SK-N-SH (cell line): ENCODE measurements around the gene CERS1. TPM values are rescaled to one million over a fixed set of nuclear protein-coding genes. Genes with fewer than 3 reads are reported as not detected.

Source experiments
- CTCF ChIA-PET: fragments of 300-600, 350-600 bp; formaldehyde crosslinking; extraction: SDS; loops from one replicate; lab custom pipeline; 2021; lab: Yijun Ruan, JAX
- POLR2A ChIA-PET: fragments of 350-600 bp; sonication (Branson Sonifier 250); formaldehyde crosslinking; extraction: SDS; loops from one replicate; lab custom pipeline; 2020; ENCODE audit warnings: antibody characterized with exemption, inconsistent platforms; lab: Yijun Ruan, JAX
- DNase-seq: peaks from one replicate; pipeline ENCODE4 v3.0.0; 2012
- H2AFZ ChIP-seq: fragments of 200-600 bp; sonication (generic); 2 replicates; pipeline ENCODE4 v1.8.1; 2016; ENCODE audit warnings: antibody characterized with exemption, mild to moderate bottlenecking, low read depth
- H3F3A ChIP-seq: fragments of 200-600 bp; sonication (generic); replicated peaks from 2 replicates; pipeline ENCODE3; 2016; ENCODE audit warnings: antibody characterized with exemption, mild to moderate bottlenecking; ENCODE audit not compliant: insufficient read depth
- H3K27ac ChIP-seq, 2 experiments: fragments of 200-500 bp in 1 of 2; fragments of 200-600 bp in 1 of 2; sonication (Bioruptor generic) in 1 of 2; sonication (generic), shearing (Covaris generic) in 1 of 2; 2 replicates each; pipeline versions ENCODE4 v1.5.1 to v1.6.1; 2014 to 2016; ENCODE audit warnings: low read depth in 2 of 2, inconsistent platforms in 1 of 2, low read length in 1 of 2, mild to moderate bottlenecking in 1 of 2, mixed read lengths in 1 of 2
- H3K27me3 ChIP-seq: fragments of 200-600 bp; sonication (generic), shearing (Covaris generic); 2 replicates; pipeline ENCODE4 v1.6.1; 2016; ENCODE audit warnings: mixed run types; ENCODE audit not compliant: insufficient read depth
- H3K36me3 ChIP-seq, 2 experiments: fragments of 200-500 bp in 1 of 2; fragments of 200-600 bp in 1 of 2; sonication (Bioruptor generic) in 1 of 2; sonication (generic) in 1 of 2; replicated peaks in 1 of 2; 2 replicates each; pipeline versions ENCODE3 to v1.5.1; 2014 to 2016; ENCODE audit warnings: low read length in 1 of 2, mild to moderate bottlenecking in 1 of 2; ENCODE audit not compliant: insufficient read depth in 2 of 2, control insufficient read depth in 1 of 2
- H3K4me1 ChIP-seq, 2 experiments: fragments of 200-500 bp in 1 of 2; fragments of 200-600 bp in 1 of 2; sonication (Bioruptor generic) in 1 of 2; sonication (generic), shearing (Covaris generic) in 1 of 2; 2 replicates each; pipeline versions ENCODE4 v1.5.1 to v1.6.1; 2014 to 2016; ENCODE audit warnings: low read depth in 1 of 2, low read length in 1 of 2, mixed run types in 1 of 2; ENCODE audit not compliant: insufficient read depth in 2 of 2, control insufficient read depth in 1 of 2
- H3K4me2 ChIP-seq: fragments of 200-600 bp; sonication (generic), shearing (Covaris generic); 2 replicates; pipeline ENCODE4 v1.6.1; 2017; ENCODE audit warnings: mixed run types
- H3K4me3 ChIP-seq, 2 experiments: fragments of 200-500 bp in 1 of 2; fragments of 200-600 bp in 1 of 2; sonication (Bioruptor generic) in 1 of 2; sonication (generic), shearing (Covaris generic) in 1 of 2; 2 replicates each; pipeline versions ENCODE4 v1.5.1 to v1.8.1; 2014 to 2016; ENCODE audit warnings: low read depth in 2 of 2, inconsistent platforms in 1 of 2, low read length in 1 of 2, mild to moderate bottlenecking in 1 of 2, mixed read lengths in 1 of 2, moderate library complexity in 1 of 2
- H3K79me2 ChIP-seq: fragments of 200-600 bp; sonication (generic); 2 replicates; pipeline ENCODE4 v1.8.1; 2017; ENCODE audit warnings: mild to moderate bottlenecking; ENCODE audit not compliant: insufficient read depth
- H3K9ac ChIP-seq: fragments of 200-600 bp; sonication (generic); 2 replicates; pipeline ENCODE4 v1.6.1; 2017; ENCODE audit warnings: mixed run types
- H3K9me2 ChIP-seq: fragments of 200-600 bp; sonication (generic); 2 replicates; pipeline ENCODE4 v1.6.1; 2017; ENCODE audit warnings: mixed run types
- H3K9me3 ChIP-seq: fragments of 200-600 bp; sonication (generic); 2 replicates; pipeline ENCODE4 v1.6.1; 2017; ENCODE audit warnings: mixed run types, mild to moderate bottlenecking, moderate library complexity
- H4K20me1 ChIP-seq: fragments of 200-600 bp; sonication (generic); 2 replicates; pipeline ENCODE4 v1.6.1; 2017; ENCODE audit warnings: mild to moderate bottlenecking, mixed run types; ENCODE audit not compliant: insufficient read depth
- ELF1 ChIP-seq: IDR thresholded peaks from 2 replicates; pipeline ENCODE4 v1.4.0; 2012
- EP300 ChIP-seq, 2 experiments: IDR thresholded peaks; 2 replicates each; pipeline versions ENCODE4 v1.4.0 to v1.6.1; 2012; ENCODE audit warnings: borderline replicate concordance in 1 of 2, low read depth in 1 of 2, low read length in 1 of 2
- EZH2phosphoT487 ChIP-seq: fragments of 200-600 bp; sonication (generic); IDR thresholded peaks from 2 replicates; pipeline ENCODE4 v1.6.1; 2017; ENCODE audit warnings: low read depth, mixed run types, mild to moderate bottlenecking, antibody characterized with exemption, moderate library complexity, borderline replicate concordance
- FOSL2 ChIP-seq: IDR thresholded peaks from 2 replicates; pipeline ENCODE4 v1.4.0; 2012; ENCODE audit warnings: low read depth, mild to moderate bottlenecking, moderate library complexity, borderline replicate concordance
- IRF3 ChIP-seq: fragments of 150-350 bp; IDR thresholded peaks from 2 replicates; pipeline ENCODE4 v1.6.1; 2016; ENCODE audit warnings: mild to moderate bottlenecking, low read depth, low read length
- JUND ChIP-seq: IDR thresholded peaks from 2 replicates; pipeline ENCODE4 v1.4.0; 2012
- MAX ChIP-seq: IDR thresholded peaks from 2 replicates; pipeline ENCODE4 v1.4.0; 2012; ENCODE audit warnings: low read depth
- MEF2A ChIP-seq: IDR thresholded peaks from 2 replicates; pipeline ENCODE4 v1.4.0; 2012; ENCODE audit warnings: low read depth, borderline replicate concordance
- PBX3 ChIP-seq: IDR thresholded peaks from 2 replicates; pipeline ENCODE4; 2012
- POLR2AphosphoS5 ChIP-seq: IDR thresholded peaks from 2 replicates; pipeline ENCODE4 v1.6.1; 2012; ENCODE audit warnings: low read depth, low read length
- RAD21 ChIP-seq: IDR thresholded peaks from 2 replicates; pipeline ENCODE4 v1.6.1; 2012; ENCODE audit warnings: mild to moderate bottlenecking, low read length
- RCOR1 ChIP-seq: fragments of 150-350 bp; IDR thresholded peaks from 2 replicates; pipeline ENCODE4 v1.6.1; 2017; ENCODE audit warnings: antibody characterized with exemption, low read length
- RXRA ChIP-seq: IDR thresholded peaks from 2 replicates; pipeline ENCODE4 v1.4.0; 2012; ENCODE audit warnings: low read depth, mild to moderate bottlenecking, borderline replicate concordance
- SIN3A ChIP-seq: IDR thresholded peaks from 2 replicates; pipeline ENCODE4 v1.6.1; 2012; ENCODE audit warnings: low read depth, mild to moderate bottlenecking, low read length, moderate library complexity, borderline replicate concordance
- TEAD4 ChIP-seq: IDR thresholded peaks from 2 replicates; pipeline ENCODE4 v1.4.0; 2012; ENCODE audit warnings: mild to moderate bottlenecking, borderline replicate concordance; ENCODE audit not compliant: insufficient read depth
- USF2 ChIP-seq: fragments of 150-350 bp; IDR thresholded peaks from 2 replicates; pipeline ENCODE4 v1.6.1; 2017; ENCODE audit warnings: antibody characterized with exemption, low read length, low read depth, borderline replicate concordance
- YY1 ChIP-seq: IDR thresholded peaks from 2 replicates; pipeline ENCODE4 v1.4.0; 2012; ENCODE audit warnings: low read depth, mild to moderate bottlenecking
- WGBS: methylation state at CpG from one replicate; pipeline ENCODE4 v1.1.6; 2017; ENCODE audit warnings: low lambda C conversion rate; 5-methylcytosine and 5-hydroxymethylcytosine counted together
- polyA plus RNA-seq, 3 experiments: library from polyadenylated mRNA; depleted of rRNA; stranded (reverse); fragments of >200 nt; gene quantifications; 2 replicates each; pipeline ENCODE4 v1.2.3, GENCODE V29; 2012

Gene CERS1
- polyA plus RNA-seq, 1 of the 3 experiments (the other 2 are of a cell fraction): 7.3 TPM

- H3F3A ChIP-seq: peaks cover 15% of the 10 kb centered on the region
- H3K27ac ChIP-seq: no peak overlapping the region
- no peaks in the 10 kb centered on the region for H3K4me1 ChIP-seq
- H3K79me2 ChIP-seq: no peaks in the 10 kb centered on the region
- ChIA-PET CTCF (interaction anchor here (1.4 to 1.8 kb wide), 2 partner anchors 18 to 21 kb away, joined by 5 to 7 read pairs; no protein-coding TSS in a partner anchor), POLR2A (no interaction called here)
- no peak overlapping the region for H3K4me3 ChIP-seq
- H3K27me3 ChIP-seq: no peaks in the 10 kb centered on the region
- H3K4me2 ChIP-seq: no peak overlapping the region
- TF ChIP-seq MEF2A (no peak), TEAD4 (no peak), YY1 (no peak)
- H3K9me2 ChIP-seq: no peaks in the 10 kb centered on the region
- H3K9me3 ChIP-seq: no peaks in the 10 kb centered on the region
- peaks cover 10 to 33% of the 10 kb centered on the region in 2 experiments for H3K36me3 ChIP-seq
- WGBS: 98% methylated on average over 23 of the region's 71 CpGs
- DNase-seq: peak; percentile 47
- H3K9ac ChIP-seq: no peak overlapping the region
- no peak overlapping the region for H2AFZ ChIP-seq
- H4K20me1 ChIP-seq: no peaks in the 10 kb centered on the region
Observed at GRCh38 chr19:18869023-18869618, 26.8 kb downstream of the CERS1 start.

GRCh38 chr19:18868380-18869022, 27.5 kb downstream of the CERS1 start:
- Histone ChIP-seq H3K27ac (no peak overlapping the region; a peak in 1 of 4 replicates), H3K9me3 (no peaks in the 10 kb centered on the region), H4K20me1 (no peaks in the 10 kb centered on the region), H3K4me2 (no peak overlapping the region), H3K4me3 (no peak overlapping the region), H3F3A (peaks cover 17% of the 10 kb centered on the region), H2AFZ (no peak overlapping the region), H3K9ac (no peak overlapping the region)
- CTCF ChIA-PET: interaction anchor here (1.8 to 10.3 kb wide), 3 partner anchors 8 to 18 kb away, joined by 7 to 201 read pairs (median 38); no protein-coding TSS in a partner anchor
- no peak for DNase-seq
- POLR2A ChIA-PET: no interaction called here
- TF ChIP-seq MAX (no peak), YY1 (no peak), USF2 (no peak), EZH2phosphoT487 (no peak), POLR2AphosphoS5 (no peak), RAD21 (no peak)
- TF ChIP-seq, all 33 proteins: peak for 0
- Histone ChIP-seq H3K9me2 (no peaks in the 10 kb centered on the region), H3K27me3 (no peaks in the 10 kb centered on the region), H3K79me2 (no peaks in the 10 kb centered on the region), H3K4me1 (no peaks in the 10 kb centered on the region), H3K36me3 (peaks cover 10 to 38% of the 10 kb centered on the region in 2 experiments)
- 97% methylated on average over 63 of the region's 77 CpGs for WGBS

GRCh38 chr19:18867751-18868150, 28.2 kb downstream of the CERS1 start:
- H3K9me2 ChIP-seq: no peaks in the 10 kb centered on the region
- DNase-seq: no peak
- no peaks in the 10 kb centered on the region for H4K20me1 ChIP-seq
- H3K36me3 ChIP-seq: peaks cover 10 to 45% of the 10 kb centered on the region in 2 experiments
- H3K9ac ChIP-seq: no peak overlapping the region
- H3K27ac ChIP-seq: no peak overlapping the region
- no peaks in the 10 kb centered on the region for H3K9me3 ChIP-seq
- no peak overlapping the region for H3K4me3 ChIP-seq
- ChIA-PET CTCF (interaction anchor here (0.6 to 10.3 kb wide), 13 partner anchors 8 to 365 kb away, joined by 3 to 201 read pairs (median 13); partner anchors contain the start of genes CERS1 and REX1BD), POLR2A (no interaction called here)
- H3K79me2 ChIP-seq: no peaks in the 10 kb centered on the region
- no peak overlapping the region for H2AFZ ChIP-seq
- no peak overlapping the region for H3K4me2 ChIP-seq
- 97% methylated on average over 18 of the region's 23 CpGs for WGBS
- H3K27me3 ChIP-seq: no peaks in the 10 kb centered on the region
- no peaks in the 10 kb centered on the region for H3K4me1 ChIP-seq
- H3F3A ChIP-seq: peaks cover 17% of the 10 kb centered on the region
- TF ChIP-seq JUND (no peak), RCOR1 (no peak), POLR2AphosphoS5 (no peak), YY1 (no peak), RAD21 (no peak), ELF1 (no peak), RXRA (no peak), EP300 (IDR thresholded peaks at IDR 0.05; ENCODE audit: borderline replicate concordance in 1 of 2, low read depth in 1 of 2, low read length in 1 of 2) (no peak), FOSL2 (no peak), PBX3 (no peak), SIN3A (no peak), IRF3 (no peak), MEF2A (no peak)
